Fibroblast of upper back skin (primary cell): ENCODE data around the gene EAF1.
"Not testable (repeated sequence)": the region's sequence is repeated elsewhere in the genome, so short reads cannot be mapped to it uniquely, and the experiment has no call there.

Experiments
- DNase-seq: peaks from one replicate; pipeline ENCODE4 v3.0.0-alpha.2; 2013

The EAF1 gene

DNA sequence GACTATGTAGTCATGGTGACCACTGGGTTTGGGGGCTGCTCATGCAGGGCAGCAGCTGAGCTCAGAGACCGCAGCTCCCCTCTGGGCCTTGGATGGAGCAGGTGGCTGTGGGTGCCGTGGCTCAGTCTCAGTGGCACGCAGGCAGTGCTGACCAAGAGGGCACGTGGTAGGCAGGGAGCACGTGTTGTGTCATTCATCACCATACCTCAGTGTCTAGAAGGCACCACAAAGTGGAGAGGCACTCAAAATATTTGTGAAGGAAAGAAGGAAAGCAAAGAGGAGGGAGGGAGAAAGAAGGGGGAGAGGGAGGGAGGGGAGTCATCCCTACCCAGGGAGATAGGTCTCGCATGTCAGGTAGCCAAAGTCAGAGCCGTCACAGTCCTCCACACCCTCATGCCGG, 26.1 kb downstream of the EAF1 start:
- no peak for DNase-seq

DNA sequence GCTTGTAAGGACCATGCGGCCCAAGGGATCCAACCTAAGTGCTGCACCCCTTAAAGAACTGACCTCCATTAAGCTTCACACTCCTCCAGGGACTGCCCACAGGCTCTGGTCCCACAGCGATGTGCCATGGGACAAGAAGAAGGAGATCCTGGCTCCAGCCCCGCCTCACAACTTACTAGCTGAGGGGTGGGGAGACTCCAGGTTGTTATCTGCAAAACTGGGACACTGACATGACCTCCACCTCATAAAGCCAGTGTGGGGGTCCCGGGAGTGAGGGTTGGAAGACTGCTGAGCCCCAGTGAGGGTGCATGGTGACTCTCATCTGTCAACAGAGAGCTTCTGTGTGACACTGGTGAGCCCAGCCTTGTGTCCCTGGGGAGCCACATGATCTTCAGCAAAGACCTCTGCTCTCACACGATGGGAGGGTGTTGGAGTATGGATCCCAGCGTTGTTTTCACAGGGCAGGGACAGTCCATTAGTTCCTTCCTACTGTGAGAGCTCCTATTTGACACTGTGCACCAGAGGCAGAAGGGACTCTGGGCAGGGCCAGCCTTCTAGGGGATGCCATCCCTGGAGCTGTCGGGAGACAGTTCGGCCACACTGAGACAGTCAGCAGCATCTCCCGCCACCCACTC, 26.7 kb downstream of the EAF1 start:
- no peak for DNase-seq

DNA sequence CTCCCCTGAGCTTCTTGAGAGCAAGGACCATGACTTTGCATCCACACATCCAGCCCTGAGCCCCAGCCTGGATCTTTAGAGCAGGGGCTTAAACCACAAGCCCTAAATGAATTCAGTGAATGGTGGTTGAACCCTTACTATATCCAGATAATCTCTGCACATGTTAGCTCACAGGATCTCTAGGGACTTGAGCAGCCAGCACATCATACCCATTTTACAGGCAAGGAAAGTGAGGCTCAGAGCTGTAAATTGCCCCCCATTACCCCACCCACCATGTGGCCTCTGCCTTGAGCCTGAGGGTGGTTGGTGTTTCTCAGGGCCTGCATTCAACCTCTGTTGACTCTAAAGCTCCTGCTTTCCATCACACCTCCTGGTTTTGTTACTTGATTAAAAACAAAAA, 27.6 kb downstream of the EAF1 start:
- DNase-seq = no peak

DNA sequence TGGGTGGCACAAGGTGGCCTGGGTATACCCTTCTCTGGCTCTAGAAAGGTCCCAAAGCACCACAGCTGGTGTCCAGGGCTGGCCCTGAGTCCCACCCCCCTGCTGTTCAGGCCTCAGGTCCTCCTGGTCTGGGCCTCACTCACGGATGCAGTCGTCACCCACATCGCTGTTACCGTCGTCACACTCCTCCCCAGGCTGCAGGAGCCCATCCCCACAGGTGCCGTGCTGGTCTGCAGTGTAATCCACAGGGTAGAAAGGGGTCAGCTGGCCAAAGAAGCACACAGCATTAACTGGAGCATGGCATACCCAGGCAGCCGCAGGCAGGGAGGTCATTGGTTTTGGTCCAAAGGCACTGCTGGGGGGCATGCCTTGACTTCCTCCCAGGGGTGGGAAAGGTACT, 28.4 kb downstream of the EAF1 start:
- no peak for DNase-seq

DNA sequence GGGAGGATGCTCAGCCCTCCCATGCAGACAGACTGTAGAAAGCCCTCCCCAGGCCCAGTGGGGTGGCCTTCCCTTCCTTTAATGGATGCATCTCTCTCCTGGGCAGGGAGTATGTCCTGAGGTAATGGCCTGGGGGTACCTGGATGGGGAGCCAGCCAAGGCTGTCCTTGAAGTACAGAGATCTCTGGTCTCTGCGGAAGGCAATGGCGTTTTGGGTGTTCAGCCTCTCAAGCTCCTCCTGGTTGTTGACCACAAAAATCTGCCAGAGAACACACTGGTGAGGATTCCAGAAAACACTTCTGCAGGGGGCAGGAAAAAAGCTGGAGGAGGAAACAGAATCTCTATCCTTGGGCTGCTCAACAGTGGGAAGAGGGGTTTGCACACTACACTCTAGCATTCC, 28.9 kb downstream of the EAF1 start:
- DNase-seq = no peak

DNA sequence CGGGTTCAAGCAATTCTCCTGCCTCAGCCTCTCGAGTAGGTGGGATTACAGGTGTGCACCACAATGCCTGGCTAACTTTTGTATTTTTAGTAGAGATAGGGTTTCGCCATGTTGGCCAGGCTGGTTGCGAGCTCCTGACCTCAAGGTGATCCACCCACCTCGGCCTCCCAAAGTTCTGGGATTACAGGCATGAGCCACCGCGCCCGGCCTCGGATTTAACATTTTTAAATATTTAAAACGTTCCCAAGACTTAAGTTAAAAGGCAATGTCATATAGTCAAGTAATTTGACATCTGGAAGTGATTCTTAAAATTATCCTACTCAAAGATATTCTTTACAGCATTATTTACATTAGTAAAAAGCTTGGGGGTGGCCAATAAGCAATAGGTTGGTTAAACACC, 29.5 kb downstream of the EAF1 start:
- DNase-seq = not testable (repeated sequence)

DNA sequence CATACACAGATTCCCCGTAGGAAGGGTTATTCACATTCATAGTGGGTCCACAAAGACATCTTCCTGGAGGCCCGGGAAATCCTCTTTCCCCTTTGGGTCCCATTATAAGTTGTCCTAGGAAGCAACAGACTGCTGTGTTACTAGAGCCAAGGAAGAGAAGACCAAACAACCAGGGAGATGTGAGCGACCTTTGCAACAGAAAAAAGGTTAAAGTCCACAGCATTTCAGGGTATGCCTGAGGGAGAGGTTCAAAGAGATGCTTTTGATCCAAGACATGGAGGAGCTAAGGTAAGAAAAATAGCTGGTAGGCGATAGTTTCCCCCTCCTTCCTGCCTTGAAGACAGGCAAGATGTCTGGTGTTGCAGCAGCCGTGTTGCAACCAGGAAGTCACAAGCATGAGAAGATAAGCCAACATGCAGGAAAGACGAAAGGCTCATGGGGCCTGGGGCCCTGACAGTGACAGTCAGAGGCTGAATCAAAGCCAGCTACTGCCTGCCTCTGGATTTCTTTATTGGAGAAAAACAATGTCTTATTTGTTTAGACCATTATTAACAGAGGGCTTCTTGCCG, 30.9 kb downstream of the EAF1 start:
- DNase-seq = no peak

DNA sequence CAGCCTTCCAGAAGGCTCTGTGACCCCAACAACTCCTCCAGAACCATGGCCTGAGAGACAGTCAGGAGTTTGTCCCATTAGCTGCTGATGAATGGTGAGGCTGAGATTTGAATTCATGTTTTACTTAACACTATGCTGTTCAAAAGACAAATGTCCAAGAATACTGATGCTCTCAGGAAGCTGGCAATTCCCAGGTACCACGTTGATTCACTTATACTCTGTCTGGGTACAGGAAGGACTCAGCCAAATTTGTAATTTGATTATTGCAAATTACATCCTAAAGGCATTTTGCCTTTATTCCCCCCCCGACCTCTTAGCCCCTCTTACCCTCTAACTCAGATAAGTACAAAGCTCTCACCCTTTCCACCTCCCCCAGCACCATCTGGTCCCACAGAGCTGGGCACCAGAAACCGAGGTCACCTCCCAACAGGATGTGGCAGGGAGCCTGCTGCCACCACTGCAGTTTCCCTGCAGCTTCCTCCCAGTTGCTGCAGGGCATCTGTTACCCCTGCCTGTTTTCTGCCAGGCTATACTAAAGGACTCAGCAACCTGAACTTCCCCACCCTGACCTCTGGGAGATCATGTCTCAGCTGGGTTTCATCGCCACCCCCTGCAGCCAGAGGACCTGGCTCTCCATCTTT, 33.6 kb downstream of the EAF1 start:
- DNase-seq = no peak

DNA sequence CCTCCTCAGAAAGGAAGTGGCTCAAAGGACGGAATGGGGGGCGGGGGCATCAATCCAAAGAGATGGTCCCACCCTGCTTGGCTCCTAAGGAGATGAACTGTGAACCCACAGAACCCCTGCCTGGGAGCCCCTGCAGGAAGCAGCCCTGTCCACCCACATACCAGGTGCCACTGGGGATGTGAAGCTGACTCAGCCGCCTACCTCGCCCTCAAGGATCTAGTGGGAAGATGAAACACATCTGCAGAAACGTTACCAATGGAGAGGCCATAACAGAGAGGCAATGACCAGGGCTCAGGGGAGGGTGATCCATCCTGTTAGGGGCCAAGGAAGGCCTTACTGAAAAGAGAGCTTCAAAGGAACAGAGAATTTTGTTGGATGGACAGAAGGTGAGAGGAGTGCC, 35.1 kb downstream of the EAF1 start:
- no peak for DNase-seq

DNA sequence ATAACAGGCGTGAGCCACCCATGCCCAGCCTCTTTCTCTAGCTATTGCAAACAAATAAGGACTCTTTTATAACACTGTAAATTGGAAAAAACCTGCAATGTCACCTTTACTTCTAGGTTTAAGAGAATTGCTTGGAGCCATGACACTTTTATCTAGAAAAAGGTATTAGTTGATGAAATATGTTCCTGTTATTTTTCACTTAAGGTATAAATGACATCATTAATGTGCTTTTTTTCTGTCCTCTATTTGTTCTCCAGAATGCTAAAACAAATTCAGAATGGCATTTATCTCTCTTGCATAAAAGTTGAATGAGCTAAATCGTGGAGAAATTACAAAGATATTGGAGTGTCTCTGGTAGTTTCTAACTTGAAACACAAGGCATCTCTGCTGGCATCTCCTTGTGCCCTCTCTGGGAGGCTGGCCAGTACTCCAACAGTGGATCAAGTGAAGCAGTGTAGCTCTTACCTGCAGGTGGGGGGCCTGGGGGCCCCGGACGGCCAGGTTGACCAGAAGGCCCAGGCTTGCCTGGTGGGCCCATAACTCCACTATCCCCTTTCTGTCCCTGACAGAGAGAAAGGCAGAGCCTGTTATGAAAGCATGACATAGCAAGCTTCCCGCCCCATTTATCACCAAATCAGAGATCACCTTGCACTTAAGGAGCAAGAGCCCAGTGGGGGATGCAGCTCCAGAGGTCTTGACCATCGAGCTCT, 38.6 kb downstream of the EAF1 start:
- no peak for DNase-seq

DNA sequence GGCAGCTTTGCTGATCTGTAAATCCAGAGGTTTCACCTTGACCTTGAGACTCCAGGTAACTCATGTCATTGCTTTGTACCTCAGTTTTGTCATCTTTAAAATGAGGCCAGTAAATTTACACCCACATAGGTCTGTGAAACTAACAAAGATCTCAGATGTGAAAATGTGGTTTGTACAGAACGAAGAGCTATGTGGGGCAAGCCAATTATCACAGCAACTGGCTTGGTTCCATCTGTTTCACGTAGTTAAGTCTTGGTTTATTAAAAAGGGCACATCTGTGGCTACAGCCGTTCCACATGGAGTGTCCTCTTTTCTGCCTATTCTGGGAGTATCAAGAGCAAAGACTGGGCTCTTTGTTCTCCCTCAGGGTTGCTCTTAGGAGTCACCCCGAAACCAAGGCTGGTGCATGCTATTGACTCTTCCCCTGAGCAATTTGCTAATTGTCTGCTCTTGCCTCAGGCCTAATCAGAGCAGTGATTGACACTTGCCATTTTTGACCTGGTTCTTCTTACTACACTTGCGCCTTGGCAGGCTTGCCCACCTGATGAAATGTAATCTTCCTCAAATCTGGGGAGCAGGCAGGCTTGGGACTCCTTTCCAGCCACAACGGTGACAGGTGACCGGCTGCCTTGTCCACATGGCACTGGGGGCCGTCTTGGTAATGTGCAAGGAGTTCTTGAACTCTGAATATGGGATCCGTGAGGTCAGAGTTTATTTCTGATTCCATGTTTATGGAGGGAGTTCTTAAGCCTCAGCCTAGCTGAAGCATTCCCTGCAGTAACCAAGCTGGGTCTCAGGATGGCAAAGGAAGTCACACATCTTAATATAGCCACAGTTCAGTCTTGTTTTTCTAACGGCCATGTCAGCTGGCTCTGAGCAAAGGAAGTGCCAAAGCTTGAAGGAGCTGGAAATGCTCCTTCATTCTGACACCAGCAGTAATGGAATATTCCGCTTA, 40.1 kb downstream of the EAF1 start:
- no peak for DNase-seq

DNA sequence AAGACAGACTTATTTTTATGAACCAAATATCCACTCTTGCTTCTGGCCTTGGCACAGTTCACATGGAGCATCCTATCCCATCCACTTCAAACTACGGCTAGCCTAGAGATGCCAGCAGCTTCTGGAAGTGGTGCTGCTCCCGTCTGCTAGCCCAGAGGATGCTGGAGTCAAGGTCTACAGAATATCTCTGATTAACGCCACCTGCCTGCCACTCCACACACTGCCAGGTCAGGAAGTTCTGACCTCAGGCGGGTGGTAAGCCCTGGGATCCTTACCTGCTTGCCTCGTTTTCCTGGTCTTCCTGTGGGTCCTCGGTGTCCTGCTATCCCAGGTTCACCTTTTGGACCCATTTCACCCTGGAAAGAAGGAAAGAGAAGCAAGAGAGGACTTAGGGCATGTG, 42.9 kb downstream of the EAF1 start:
- DNase-seq = no peak

DNA sequence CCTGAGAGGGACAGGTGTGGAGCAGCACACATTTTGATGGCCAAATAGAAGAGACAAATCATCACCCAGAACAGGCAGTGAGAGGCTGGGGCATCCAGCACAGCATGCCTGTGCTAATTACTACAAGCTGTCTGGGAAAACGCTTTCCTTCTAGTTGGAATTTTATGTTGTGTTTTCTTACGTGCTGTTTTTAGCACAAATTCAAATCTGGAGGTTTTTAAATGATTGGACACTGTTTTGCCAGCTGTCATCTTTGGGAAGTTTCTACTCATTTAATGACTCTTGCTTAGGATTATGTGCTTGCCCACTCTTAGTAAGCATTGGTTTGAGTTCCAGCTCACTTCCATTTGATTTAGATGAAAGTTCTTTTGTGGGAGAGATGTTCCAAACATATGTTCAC, 43.5 kb downstream of the EAF1 start:
- DNase-seq = no peak

DNA sequence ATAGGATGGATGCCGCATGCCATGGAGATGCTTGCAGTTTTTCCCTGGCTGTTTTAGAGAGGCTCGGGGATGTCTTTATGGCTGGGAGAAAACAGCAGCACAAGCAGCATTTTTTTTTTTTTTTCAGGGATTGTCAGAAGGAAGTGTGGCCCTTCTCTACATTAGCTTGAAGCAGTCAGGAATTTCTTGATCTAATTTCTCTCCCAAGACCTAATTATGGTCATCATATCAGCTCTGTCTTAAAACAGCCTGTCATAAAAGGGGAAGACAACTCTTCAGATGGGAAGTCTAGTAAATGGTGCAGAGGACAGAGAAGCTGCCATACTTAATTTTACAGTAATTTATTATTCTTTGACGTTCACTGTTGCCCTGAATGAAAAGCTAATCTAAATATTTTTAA, 44.5 kb downstream of the EAF1 start:
- no peak for DNase-seq

DNA sequence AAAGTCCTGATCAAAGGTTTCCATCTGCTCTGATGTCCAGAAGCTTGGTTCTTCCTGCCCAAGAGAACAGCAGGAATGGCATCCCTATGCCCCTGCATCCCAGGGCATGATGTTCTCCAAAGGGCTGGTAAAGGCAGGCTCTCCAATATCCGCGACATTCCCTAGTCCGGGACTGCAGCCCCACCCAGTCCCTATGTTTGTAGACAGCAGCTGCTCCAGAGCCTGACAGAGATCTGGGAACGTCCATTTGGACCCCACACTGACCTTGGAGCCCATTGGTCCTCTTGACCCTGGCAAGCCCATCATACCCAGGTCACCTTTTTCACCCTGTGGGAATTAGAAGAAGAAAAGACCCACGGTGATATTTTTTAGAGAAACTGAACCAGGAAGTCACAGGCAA, 47.8 kb downstream of the EAF1 start:
- no peak for DNase-seq

DNA sequence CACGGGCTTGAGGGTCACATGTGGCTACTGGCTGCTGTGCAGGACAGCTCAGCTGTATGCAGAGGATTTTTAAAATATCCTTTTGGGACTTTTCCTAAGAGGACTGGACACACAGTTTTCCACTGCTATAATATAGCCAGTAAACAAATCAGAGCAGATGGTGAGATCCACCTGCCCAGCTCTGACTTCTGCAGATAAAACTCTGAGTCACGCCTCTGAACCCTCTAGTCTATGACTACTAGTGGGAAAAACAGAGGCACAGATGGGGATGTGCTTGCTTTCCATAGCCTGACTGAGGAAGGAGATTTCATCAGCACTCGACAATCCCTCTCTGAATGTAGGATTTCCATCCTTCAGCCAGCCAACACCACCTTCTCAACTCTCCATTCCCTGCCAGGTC, 49.0 kb downstream of the EAF1 start:
- DNase-seq = peak; percentile 15

DNA sequence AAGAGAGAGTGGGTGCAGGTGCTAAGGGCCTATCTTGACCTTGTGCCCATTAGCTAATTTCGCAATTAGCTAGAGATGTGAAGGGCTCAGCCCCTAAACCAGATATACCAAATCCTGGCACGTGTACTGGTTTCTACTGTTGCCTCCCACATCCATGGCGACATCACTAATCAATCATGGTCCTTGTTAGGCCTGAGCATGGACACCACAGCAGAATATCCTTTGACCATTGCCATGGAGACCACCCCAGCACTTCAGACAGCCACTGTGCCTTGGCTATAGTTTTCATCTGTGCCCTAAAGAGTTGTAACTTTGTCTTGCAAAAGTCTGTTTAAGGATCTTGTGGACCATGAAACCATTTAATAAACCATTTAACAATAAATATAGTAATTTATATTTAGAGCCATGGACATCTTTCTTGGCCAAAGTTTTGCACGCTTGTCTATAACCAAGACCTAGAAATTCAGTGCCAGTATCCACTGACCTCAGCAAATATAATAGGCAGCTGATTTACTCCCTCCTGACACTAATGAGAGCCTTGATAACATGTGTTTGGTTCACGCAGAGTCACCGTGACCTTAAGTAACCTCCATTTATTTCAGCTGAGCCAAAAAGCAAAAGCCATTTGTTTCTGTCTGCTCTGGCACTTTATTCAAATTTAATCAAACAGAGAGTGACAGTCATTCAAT, 50.7 kb downstream of the EAF1 start:
- no peak for DNase-seq

DNA sequence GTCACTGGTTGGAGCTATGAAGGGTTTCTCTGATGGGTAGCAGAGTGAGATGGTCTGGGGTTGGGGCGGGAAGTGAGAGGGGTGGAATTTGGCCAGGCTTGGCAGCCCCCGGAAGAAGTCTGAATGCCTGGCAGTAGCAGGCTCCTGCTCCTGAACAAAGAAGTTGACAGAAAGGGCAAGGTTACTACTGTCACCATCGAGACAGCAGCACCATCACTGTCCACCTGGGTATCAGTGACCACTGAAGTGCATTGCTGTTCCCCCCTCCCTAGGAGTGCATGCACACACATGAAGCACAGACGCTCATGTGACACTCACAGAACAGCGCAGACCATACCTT, 51.2 kb downstream of the EAF1 start:
- DNase-seq = no peak

DNA sequence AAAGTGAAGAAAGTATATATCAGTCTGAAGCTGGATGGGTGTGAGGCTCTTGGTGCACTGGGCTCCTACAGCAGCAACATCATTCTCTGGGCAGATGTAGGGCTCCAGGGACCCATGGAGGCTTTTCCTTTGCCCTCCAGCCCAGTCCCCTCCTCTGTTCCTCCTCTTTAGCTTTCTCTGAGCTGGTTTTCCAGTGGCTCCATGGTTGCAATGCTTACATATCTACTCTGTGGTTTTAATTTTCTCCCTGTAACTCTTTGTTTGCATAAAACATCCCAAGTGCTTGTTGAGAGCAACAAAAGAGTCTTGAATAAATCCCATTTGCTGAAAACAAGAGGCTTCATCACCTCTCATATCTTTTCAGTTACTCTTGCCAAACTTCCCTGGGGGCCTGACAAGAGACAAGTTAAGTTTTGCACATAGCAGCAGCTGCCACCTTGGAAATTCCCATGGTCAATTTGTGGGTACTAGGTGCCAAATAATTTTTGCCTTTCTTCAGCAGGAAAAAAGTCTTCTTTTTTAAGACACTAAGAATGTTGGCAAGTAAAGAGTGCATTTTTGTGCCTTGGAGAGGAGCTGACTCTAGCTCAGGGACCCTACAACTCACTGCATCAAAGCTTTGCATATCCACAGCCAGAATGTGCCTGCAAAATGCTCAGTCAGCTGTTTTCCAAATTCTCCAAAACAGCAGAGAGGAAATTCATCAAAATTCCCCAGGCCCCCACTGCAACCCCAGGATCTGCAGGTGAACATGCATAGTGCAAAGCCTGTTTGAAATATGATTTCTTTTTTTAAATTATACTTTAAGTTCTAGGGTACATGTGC, 52.2 kb downstream of the EAF1 start:
- no peak for DNase-seq

DNA sequence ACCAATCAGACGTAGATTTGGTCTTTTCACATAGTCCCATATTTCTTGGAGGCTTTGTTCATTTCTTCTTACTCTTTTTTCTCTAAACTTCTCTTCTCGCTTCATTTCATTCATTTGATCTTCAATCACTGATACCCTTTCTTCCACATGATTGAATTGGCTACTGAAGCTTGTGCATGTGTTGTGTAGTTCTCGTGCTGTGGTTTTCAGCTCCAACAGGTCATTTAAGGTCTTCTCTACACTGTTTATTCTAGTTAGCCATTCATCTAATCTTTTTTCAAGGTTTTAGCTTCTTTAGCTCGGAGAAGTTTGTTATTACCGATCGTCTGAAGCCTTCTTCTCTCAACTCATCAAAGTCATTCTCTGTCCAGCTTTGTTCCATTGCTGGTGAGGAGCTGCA, 57.2 kb downstream of the EAF1 start:
- DNase-seq = not testable (repeated sequence)

DNA sequence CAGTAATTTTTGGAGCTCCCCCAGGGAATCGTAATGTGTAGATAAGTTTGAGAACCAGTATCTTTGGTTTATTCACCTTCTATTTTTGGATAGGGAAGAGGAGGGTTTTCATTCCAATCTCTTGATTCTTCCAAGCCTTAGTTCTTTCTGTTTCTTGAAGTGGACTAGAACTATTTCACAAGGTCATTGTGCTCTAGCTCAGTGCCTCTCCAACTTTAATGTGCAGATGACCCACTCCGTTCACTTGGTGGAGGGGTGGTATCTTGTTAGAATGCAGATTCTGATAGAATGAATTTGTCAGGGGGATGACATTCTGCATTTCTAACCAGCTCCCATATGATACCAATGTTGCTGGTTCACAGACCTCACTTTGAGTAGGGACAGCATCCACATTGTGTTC, 58.6 kb downstream of the EAF1 start:
- DNase-seq = no peak

DNA sequence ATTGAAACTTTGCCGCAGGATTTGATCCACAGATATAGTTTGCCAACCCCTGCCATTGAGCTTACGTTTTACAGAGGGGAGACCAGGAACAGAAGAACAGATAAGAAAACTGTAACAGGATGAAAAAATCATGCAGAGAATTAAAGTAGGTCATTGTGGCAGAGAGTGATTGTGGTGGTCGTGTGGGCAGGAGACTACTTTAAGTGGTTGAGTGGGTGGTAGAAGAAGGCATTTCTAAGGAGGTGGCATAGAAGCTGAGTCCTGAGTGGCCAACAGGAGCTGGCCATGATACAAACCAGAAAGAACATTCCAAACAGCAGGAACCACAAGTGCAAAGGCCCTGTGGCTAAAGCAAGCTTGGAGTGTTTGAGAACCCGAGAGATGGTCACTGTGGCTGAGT, 59.6 kb downstream of the EAF1 start:
- DNase-seq = no peak
